ENCODE measurements around the gene GBP7.
"Not testable (repeated sequence)": the region's sequence is repeated elsewhere in the genome, so short reads cannot be mapped to it uniquely, and the experiment has no call there.

GBP7 gene

GRCh38 chr1:89175601-89176256, at the start of gene GBP7:
TSS of gene GBP7 (minus strand) at chr1:89176003. CDS start at chr1:89171935, 4,068 bp downstream.
- no peak for DNase-seq (ENCODE audit: low spot score)

DNA sequence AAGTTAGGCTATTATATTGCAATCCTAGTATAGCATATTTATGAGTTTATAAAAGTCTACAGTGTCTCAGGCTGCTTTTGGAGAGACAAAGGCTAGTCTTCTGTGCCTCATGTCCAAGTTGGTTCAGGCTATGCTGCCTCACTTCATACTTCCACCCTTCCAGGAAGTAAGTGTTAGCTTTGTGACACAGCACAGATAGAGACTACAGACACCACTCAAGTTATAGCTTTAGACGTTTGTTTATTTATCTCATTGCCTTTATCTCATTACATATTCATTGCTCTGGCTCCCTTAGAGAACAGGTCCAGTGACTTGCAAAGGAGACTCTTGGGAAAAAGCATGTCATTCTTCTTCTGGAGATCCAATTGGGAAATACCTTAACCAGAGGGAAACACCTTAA, 45.5 kb upstream of the GBP7 start:
- no peak for DNase-seq (ENCODE audit: low spot score)

DNA sequence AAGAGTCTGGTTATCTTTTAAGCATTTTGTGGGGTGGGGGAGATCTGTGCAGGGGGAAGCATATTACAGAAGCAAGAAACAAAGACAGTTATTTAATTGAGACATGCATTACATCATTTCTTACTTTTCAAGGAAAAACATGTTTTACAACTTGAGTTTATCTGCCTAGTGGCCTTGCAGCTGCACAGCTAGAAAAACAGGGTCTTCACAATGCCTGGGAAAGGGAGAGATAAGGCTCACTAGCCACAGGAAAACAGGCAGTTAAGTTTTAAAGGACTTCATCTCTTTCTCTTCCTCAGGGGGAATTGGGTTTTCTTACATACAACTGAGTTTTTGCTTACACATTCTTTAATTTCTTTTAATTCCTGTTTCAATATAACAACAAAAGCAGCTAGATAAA, 44.0 kb upstream of the GBP7 start:
- not testable (repeated sequence) for DNase-seq (ENCODE audit: low spot score)

DNA sequence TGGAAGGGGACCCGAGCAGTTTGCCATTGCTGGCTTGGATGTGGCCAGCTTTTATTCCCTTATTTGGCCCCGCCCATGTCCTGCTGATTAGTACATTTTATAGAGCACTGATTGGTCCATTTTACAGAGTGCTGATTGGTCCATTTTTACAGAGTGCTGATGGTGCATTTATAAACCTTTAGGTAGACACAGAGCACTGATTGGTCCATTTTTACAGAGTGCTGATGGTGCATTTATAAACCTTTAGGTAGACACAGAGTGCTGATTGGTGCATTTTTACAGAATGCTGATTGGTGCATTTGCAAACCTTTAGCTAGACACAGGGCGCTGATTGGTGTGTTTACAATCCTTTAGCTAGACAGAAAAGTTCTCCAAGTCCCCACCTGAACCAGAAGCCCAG, 43.1 kb upstream of the GBP7 start:
- not testable (repeated sequence) for DNase-seq (ENCODE audit: low spot score)

- DNase-seq (ENCODE audit: low spot score), result no peak
These were observed 37.5 kb upstream of the GBP7 start for GRCh38 chr1:89213347-89213746.

DNA sequence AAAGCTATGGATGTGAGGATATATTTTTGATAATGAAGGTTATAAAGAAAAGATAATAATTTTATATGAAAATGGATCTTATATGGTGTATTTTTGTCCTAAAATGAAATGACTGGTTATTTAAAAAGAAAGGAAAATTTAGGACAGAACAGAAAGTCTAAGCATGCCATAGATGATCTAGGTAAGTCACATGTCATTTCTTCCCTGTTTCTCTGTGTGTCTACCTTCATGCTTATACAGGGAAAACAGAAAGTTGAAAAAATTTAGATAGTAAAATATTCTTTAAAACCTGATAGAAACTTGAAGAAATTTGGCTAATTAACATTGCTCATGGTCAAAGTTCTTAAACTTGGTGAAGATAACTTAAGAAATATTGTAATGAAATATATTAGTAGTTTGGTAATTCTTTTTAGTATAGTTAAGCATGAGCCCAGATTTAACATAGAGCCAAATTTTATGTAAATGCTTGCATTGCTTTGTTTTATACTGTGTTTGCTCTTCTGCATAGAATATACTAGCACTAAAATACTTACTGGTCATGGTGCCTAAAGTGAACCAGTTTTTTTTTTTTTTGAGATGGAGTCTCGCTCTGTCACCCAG, 35.3 kb upstream of the GBP7 start:
- no peak for DNase-seq (ENCODE audit: low spot score)

DNA sequence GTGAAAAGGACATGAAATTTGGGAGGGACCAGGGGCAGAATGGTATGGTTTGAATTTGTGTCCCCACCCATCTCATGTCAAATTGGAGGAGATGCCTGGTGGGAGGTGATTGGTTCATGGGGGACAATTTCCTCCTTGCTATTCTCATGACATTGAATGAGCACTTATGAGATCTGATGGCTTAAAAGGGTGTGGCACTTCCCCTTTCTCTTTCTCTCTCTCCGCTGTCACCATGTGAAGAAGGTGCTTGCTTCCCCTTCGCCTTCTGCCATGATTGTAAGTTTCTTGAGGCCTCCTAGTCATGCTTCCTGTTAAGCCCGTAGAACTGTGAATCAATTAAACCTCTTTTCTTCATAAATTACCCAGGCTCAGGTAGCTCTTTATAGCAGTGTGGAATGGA, 30.6 kb upstream of the GBP7 start:
- no peak for DNase-seq (ENCODE audit: low spot score)

- DNase-seq (ENCODE audit: low spot score), result no peak
These were observed 27.4 kb upstream of the GBP7 start for GRCh38 chr1:89203166-89203565.

DNA sequence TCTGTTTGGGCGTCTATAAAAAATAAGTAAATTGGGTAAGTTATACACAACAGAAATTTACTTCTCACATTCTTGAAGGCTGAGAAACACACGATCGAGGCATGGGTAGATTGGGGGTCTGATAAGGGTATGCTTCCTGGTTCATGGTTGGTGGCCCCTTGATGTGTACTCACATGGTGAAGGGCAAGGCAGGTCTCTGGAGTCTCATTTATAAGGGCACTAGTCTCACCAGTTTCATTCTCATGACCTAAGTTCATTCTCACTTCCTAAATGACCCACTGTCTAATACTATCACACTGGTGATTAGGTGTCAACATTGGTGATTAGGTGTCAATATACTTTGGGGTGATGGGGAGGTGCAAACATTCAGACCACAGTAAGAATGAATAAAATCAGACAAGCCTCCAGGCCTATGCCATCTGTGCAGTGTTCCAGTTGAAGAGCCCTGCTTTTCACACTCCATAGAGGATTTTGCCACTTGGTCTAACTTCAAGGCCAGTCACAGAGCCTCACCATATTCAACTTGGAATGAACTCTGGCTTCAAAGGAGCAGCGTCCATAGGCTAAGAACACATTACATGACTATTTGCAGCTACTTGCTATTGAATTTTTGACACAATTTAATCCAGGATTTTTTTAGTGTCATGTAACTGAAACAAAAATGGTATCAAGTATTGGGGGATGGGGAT, 25.4 kb upstream of the GBP7 start:
- DNase-seq (ENCODE audit: low spot score), result no peak

DNA sequence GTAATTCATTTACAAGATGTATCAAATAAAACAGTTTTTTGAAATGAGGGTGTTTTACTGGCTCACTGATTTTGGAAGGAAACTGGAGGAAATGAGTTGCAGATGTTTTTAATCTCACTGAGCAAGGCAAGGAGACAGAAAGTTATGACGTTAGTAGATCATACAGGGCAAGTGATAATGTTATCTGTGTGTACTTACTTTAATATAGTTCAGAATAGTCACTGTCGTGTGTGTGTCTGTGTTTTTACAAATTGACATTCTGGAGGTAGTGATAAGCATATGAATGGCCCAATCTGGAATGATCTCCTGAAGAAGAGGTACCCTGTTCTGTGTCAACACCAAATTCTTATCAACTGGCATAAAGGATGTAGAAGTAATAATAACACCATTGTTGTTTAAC, 24.9 kb upstream of the GBP7 start:
- DNase-seq (ENCODE audit: low spot score), result peak; percentile 28

DNA sequence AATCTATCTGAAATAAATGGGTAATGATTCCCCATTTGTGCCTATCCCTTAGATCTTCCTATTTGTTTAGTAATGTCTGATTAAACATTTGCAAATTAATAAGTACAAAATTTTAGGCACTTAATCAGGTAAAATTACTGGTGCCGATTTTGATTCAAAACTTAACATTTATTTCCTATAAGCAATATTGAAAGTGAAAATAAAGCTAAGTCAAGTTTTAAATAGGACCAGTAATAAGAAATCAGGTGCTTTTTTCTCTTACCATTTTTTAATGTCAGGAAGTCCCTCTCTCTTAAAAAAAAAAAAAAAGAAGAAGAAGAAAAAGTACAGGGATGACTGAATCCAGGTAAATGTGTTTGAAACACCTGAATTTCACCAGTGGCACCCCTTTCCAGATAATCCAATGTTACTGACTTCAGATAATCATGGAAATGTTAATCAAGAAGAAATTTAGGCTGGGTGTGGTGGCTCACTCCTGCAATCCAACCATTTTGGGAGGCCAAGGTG, 23.8 kb upstream of the GBP7 start:
- no peak for DNase-seq (ENCODE audit: low spot score)

DNA sequence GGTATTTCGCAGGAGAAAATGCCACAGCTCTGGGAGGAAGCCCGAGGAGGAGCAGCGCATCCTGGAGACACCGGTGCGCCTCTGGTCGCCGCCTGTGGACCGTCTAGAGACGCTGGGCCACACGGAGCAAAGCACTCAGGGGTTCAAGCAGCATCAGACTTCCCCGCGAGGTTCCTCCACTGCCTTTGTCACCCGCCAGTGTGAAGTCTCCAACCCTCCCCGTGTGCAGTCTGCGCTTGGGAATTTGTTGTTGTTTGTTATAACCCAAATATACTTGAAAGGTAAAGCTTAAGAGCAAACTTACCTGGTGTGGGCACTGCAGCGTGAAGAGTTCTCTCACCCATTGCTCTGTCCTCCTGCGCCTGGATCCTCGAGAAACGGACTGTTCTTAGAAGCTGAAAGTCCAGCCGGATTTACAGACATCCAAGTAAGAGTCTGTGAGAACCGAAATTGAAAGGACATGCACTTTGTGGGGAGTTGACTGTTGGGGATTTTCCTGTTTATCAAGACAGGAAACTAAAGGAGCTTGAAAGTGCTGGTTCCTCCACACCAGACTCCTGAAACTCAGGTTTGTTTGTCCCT, 22.8 kb upstream of the GBP7 start, which contains the start of gene GBP4:
TSS of gene GBP4 (minus strand) at position 452 of the 582 bp plus-strand sequence. CDS start at position 344, 108 bp downstream.
- DNase-seq (ENCODE audit: low spot score), result peak; percentile 54

DNA sequence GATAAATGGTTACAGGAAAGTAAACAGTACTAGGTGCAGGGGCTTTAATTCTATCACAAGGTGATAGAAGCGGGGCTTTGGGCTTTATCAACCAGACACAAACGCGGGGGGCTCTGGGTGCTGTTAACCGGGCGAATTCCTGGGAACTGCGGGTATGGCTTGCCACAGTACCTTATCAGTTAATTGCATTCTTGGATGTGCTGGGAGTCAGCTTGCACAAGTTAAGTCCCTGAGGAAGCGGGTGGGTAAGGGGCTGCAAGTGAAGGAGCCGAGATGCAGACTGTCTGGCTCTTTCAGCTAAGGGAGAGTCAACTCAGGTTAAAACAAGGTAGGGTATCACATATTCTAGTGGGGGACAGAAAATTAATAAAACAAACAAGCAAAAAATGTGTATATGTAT, 22.3 kb upstream of the GBP7 start:
- no peak for DNase-seq (ENCODE audit: low spot score)

GRCh38 chr1:89195476-89195875, 19.7 kb upstream of the GBP7 start:
- no peak for DNase-seq (ENCODE audit: low spot score)

DNA sequence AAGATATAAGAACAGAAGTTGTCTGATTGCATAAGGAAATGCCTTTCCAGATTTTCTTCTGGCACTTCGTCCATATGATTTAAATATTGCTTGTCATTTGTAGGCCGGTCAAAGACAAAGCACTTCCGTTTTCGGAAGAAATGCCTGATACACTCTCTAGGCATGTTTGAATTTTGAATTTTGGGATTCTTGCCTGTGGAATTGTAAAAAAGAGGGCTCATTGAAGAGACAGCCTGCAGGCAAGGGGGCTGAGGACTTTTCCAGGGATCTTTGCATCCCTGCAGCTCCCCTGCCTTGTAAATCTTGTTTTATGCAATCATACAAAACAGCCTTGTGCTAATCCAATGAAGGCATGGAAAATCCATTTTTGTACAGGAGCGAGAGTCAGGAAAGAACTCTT, 15.5 kb upstream of the GBP7 start:
- no peak for DNase-seq (ENCODE audit: low spot score)

DNA sequence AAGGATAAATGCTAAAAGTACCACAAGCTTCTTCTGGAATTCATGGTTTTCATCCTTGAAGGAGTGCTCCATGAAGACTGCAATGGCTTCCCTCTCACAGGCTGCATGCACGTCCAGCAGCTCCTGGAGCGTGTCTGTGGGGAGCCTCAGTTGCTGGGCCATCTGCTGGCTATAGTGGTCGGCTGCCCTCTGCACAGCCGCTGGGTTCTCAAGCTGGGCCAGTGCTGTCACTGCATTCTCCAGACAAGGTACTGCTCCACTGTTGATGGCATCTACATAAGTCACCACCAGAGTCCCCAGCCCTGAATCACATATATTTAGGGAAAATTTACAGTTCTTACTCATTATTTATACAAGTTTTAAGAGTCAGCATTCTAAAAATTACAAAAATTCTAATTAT, 14.2 kb upstream of the GBP7 start:
- DNase-seq (ENCODE audit: low spot score), result no peak

DNA sequence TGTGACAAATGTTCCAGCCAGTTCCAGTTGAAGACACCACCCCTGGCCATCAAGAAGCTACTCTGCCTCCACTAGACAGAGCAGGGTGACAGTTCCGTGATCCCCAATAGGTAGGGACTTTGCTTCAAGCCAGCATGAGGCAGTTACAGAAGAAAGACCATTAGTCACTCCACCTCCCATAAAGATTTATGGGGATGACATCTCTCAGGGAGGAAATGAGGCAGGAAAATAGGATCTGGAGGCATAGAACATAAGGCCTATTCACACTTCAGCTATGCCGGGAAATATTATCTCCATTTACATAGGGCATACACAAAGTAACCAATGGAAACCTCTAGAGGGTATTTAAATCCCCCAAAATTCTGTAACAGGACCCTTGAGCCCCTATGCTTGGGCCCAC, 3.5 kb upstream of the GBP7 start:
- no peak for DNase-seq (ENCODE audit: low spot score)

GRCh38 chr1:89176971-89177370, 1.2 kb upstream of the GBP7 start:
- DNase-seq (ENCODE audit: low spot score), result no peak

DNA sequence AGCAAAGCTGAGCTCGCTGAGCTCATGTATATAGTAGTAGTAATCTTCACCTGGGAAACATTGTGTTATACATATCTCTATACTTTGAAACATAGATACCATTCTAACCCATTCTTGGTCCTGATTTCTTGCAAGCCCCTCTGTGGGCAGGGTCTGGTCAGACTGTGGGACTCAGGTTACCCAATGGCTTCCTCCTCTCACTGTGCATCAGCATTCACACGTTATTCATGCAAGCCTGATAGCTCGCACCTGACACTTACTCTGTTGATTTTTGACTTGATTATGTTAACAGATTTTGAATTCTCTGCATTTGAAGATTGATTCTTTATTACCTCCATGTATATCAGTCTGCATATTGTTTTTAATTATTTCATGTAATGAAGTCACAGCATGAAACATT, 1.3 kb downstream of the GBP7 start:
- no peak for DNase-seq (ENCODE audit: low spot score)

DNA sequence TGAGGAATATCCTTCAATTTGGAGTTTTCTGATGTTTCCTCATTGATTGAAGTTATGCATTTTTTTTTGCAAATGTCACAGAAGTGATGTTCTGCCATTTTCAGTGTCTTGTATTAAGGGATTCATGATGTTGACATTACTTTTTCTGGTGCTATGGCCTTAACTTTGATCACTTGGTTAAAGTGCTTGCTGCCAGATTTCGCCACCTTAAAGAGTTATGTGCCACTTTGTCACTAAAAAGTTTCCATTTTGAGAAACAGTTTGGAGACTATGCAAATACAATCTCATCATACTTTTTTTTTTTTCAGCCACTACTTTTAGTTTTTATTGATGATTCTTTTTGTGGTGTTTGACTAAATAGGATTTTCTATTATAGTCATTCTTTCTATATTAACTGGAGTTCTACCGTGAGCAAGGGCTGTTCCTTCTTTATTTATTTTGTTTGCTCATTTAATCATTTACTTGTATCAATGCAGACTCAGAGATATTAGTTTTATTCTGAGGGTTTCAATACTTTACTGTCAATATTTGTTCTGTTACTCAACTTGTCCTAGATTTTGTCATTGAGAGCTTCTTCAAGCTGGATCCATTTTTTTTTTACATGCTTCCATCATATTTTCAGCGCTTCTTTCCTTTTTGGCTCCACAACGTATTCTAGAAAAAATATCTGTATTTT, 3.2 kb downstream of the GBP7 start:
- no peak for DNase-seq (ENCODE audit: low spot score)

DNA sequence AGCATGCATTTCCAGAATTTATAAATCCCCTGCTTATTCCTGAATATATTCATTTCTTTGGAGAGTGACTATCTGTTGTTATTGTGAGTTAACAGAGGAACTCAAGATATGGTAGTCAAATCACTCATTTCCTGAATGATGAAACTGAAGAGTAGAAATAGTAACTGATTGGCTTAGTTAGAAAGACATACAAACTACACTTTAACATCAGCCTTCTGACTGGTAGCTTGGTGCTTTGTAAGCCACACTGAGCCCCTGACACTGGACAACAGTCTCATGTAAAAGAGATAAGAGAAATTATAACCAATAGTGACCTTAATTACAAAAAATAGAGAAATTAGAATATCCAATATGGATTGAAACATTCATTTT, 4.8 kb downstream of the GBP7 start:
- DNase-seq (ENCODE audit: low spot score), result no peak
